ENCODE results near the gene KRT82.

KRT82 gene

DNA sequence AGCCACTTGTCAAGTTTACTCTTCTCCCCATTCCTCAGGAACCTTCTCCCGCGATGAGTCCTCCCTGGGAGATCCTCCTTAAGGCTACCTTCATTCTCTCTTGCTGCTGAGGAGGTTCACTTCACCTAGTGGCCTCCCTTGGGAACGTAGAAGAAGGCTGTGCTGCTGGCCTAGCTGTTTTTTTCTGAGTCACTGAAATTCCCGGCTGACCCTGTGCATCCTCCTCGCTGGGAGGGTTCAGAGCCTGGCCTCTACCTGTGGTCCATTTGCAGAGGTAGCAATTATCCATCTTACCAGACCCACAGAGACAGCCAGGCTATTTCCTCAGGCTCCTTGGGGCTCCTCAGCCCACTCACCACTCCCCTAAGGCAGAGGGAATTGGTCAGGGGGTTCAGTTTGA lies 4.6 kb downstream of the KRT82 start:
- Histone ChIP-seq H3K9me3 (ENCODE audit: control insufficient read depth, low read length) (no peaks in the 10 kb centered on the region), H3K4me1 (ENCODE audit: control insufficient read depth, insufficient read depth, low read length) (no peaks in the 10 kb centered on the region), H3K27me3 (ENCODE audit: control insufficient read depth, insufficient read depth, low read length, poor library complexity, severe bottlenecking) (no peaks in the 10 kb centered on the region), H3K36me3 (ENCODE audit: control insufficient read depth, insufficient read depth, low read length) (no peaks in the 10 kb centered on the region), H3K27ac (ENCODE audit: insufficient read depth, low read depth, low read length, poor library complexity, severe bottlenecking) (no peak overlapping the region), H3K4me3 (ENCODE audit: insufficient read depth, low read depth, low read length) (no peak overlapping the region)
- 90 to 92% methylated on average over 5 of the region's 5 CpGs for WGBS, 2 experiments

GRCh38 chr12:52400906-52401305 lies 5.2 kb downstream of the KRT82 start:
- H3K27ac ChIP-seq (ENCODE audit: insufficient read depth, low read depth, low read length, poor library complexity, severe bottlenecking) = no peak overlapping the region
- 92 to 94% methylated on average over 9 of the region's 9 CpGs for WGBS, 2 experiments
- no peaks in the 10 kb centered on the region for H3K4me1 ChIP-seq (ENCODE audit: control insufficient read depth, insufficient read depth, low read length)
- H3K27me3 ChIP-seq (ENCODE audit: control insufficient read depth, insufficient read depth, low read length, poor library complexity, severe bottlenecking) = no peaks in the 10 kb centered on the region
- no peak overlapping the region for H3K4me3 ChIP-seq (ENCODE audit: insufficient read depth, low read depth, low read length)
- no peaks in the 10 kb centered on the region for H3K9me3 ChIP-seq (ENCODE audit: control insufficient read depth, low read length)
- no peaks in the 10 kb centered on the region for H3K36me3 ChIP-seq (ENCODE audit: control insufficient read depth, insufficient read depth, low read length)

DNA sequence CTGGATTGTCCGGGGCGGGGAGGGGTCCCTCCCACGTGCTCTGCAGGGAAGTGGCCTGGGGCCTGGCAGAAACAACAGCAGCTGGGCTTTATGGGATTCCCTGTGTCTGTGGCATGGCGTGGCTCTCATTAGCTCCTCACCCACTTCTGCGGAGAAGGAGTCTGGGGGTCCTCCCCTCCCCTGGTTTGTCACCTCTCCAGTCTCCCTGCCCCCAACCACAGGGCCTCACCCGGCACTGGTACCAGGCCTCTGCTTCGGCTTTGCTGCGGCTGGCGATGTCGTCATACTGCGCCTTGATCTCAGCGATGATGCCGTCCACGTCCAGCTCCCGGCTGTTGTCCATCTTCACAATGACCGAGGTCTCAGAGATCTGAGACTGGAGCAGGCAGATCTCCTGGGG lies 6.4 kb downstream of the KRT82 start:
- 93 to 94% methylated on average over 16 of the region's 16 CpGs for WGBS, 2 experiments
- Histone ChIP-seq H3K4me1 (ENCODE audit: control insufficient read depth, insufficient read depth, low read length) (no peaks in the 10 kb centered on the region), H3K27me3 (ENCODE audit: control insufficient read depth, insufficient read depth, low read length, poor library complexity, severe bottlenecking) (no peaks in the 10 kb centered on the region)

DNA sequence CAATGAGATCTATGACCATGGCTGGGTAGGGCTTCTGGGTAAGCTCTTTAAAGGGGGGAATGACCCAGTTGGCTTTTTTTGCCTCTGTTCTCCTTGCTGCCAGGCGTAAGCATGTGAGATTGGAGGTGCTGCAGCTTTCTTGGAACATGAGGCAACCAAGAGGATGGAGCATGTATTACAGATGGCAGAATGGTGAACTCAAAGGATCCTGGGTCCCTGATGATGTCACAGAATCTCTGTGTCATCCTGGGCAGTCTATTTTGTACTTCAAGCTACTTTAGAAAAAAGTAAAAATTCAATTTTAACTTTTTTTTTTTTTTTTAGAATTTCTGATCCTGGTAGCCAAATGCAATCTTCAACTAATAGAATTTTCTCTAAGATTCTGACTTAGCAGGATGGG lies 8.0 kb downstream of the KRT82 start:
- Histone ChIP-seq H3K4me1 (ENCODE audit: control insufficient read depth, insufficient read depth, low read length) (no peaks in the 10 kb centered on the region), H3K27ac (ENCODE audit: insufficient read depth, low read depth, low read length, poor library complexity, severe bottlenecking) (no peak overlapping the region), H3K27me3 (ENCODE audit: control insufficient read depth, insufficient read depth, low read length, poor library complexity, severe bottlenecking) (no peaks in the 10 kb centered on the region), H3K9me3 (ENCODE audit: control insufficient read depth, low read length) (no peaks in the 10 kb centered on the region), H3K36me3 (ENCODE audit: control insufficient read depth, insufficient read depth, low read length) (no peaks in the 10 kb centered on the region), H3K4me3 (ENCODE audit: insufficient read depth, low read depth, low read length) (no peak overlapping the region)
- WGBS, 2 experiments = 94 to 97% methylated on average over 1 of the region's 1 CpG

More for the DNA sequence above, 6.4 kb downstream of the KRT82 start:
- Histone ChIP-seq H3K4me3 (ENCODE audit: insufficient read depth, low read depth, low read length) (no peak overlapping the region), H3K27ac (ENCODE audit: insufficient read depth, low read depth, low read length, poor library complexity, severe bottlenecking) (no peak overlapping the region), H3K9me3 (ENCODE audit: control insufficient read depth, low read length) (no peaks in the 10 kb centered on the region), H3K36me3 (ENCODE audit: control insufficient read depth, insufficient read depth, low read length) (no peaks in the 10 kb centered on the region)

- WGBS, 2 experiments = 91 to 92% methylated on average over 8 of the region's 8 CpGs
- no peak overlapping the region for H3K27ac ChIP-seq (ENCODE audit: insufficient read depth, low read depth, low read length, poor library complexity, severe bottlenecking)
- H3K4me3 ChIP-seq (ENCODE audit: insufficient read depth, low read depth, low read length) = no peak overlapping the region
- H3K27me3 ChIP-seq (ENCODE audit: control insufficient read depth, insufficient read depth, low read length, poor library complexity, severe bottlenecking) = no peaks in the 10 kb centered on the region
- H3K9me3 ChIP-seq (ENCODE audit: control insufficient read depth, low read length) = no peaks in the 10 kb centered on the region
- no peaks in the 10 kb centered on the region for H3K4me1 ChIP-seq (ENCODE audit: control insufficient read depth, insufficient read depth, low read length)
- H3K36me3 ChIP-seq (ENCODE audit: control insufficient read depth, insufficient read depth, low read length) = no peaks in the 10 kb centered on the region
Measured at GRCh38 chr12:52396656-52397055, 9.5 kb downstream of the KRT82 start.

GRCh38 chr12:52395761-52396434 lies 10.2 kb downstream of the KRT82 start:
- no peaks in the 10 kb centered on the region for H3K36me3 ChIP-seq (ENCODE audit: control insufficient read depth, insufficient read depth, low read length)
- H3K27me3 ChIP-seq (ENCODE audit: control insufficient read depth, insufficient read depth, low read length, poor library complexity, severe bottlenecking) = no peaks in the 10 kb centered on the region
- H3K4me1 ChIP-seq (ENCODE audit: control insufficient read depth, insufficient read depth, low read length) = no peaks in the 10 kb centered on the region
- H3K4me3 ChIP-seq (ENCODE audit: insufficient read depth, low read depth, low read length) = no peak overlapping the region
- H3K27ac ChIP-seq (ENCODE audit: insufficient read depth, low read depth, low read length, poor library complexity, severe bottlenecking) = no peak overlapping the region
- WGBS, 2 experiments = 73 to 74% methylated on average over 20 of the region's 20 CpGs
- H3K9me3 ChIP-seq (ENCODE audit: control insufficient read depth, low read length) = no peaks in the 10 kb centered on the region

GRCh38 chr12:52394836-52395405 lies 11.2 kb downstream of the KRT82 start:
- Histone ChIP-seq H3K27ac (ENCODE audit: insufficient read depth, low read depth, low read length, poor library complexity, severe bottlenecking) (no peak overlapping the region), H3K9me3 (ENCODE audit: control insufficient read depth, low read length) (no peaks in the 10 kb centered on the region), H3K4me1 (ENCODE audit: control insufficient read depth, insufficient read depth, low read length) (peaks cover 2% of the 10 kb centered on the region), H3K4me3 (ENCODE audit: insufficient read depth, low read depth, low read length) (no peak overlapping the region), H3K36me3 (ENCODE audit: control insufficient read depth, insufficient read depth, low read length) (no peaks in the 10 kb centered on the region), H3K27me3 (ENCODE audit: control insufficient read depth, insufficient read depth, low read length, poor library complexity, severe bottlenecking) (no peaks in the 10 kb centered on the region)
- WGBS, 2 experiments = 83 to 84% methylated on average over 13 of the region's 13 CpGs

DNA sequence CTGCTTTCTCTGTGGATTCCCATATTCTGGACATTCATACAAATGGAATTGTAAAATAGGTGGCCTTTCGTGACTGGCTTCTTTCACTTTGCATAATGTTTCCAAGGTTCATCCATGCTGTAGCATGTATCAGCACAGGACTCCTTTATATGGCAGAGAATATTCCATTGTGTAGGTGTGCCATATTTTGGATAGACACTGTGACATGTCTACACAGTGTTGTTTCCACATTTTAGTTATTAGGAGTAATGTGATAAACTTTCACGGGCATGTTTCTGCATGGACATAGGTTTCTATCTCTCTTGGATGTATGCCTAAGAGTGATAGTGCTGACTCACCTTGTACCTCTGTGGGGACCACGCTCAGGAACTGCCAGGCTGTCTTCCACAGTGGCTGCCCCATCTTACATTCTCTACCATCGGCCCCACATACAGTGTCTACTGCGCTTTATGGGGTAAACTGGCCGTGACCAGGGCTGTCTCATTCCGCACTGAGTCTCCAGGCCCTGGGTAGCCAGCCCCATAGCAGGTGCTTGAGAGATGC lies 13.6 kb downstream of the KRT82 start:
- Histone ChIP-seq H3K27me3 (ENCODE audit: control insufficient read depth, insufficient read depth, low read length, poor library complexity, severe bottlenecking) (no peaks in the 10 kb centered on the region), H3K27ac (ENCODE audit: insufficient read depth, low read depth, low read length, poor library complexity, severe bottlenecking) (no peak overlapping the region), H3K36me3 (ENCODE audit: control insufficient read depth, insufficient read depth, low read length) (no peaks in the 10 kb centered on the region), H3K4me1 (ENCODE audit: control insufficient read depth, insufficient read depth, low read length) (peaks cover 7% of the 10 kb centered on the region), H3K9me3 (ENCODE audit: control insufficient read depth, low read length) (no peaks in the 10 kb centered on the region), H3K4me3 (ENCODE audit: insufficient read depth, low read depth, low read length) (no peak overlapping the region)
- WGBS, 2 experiments = 92 to 96% methylated on average over 7 of the region's 7 CpGs

- 89 to 92% methylated on average over 4 of the region's 4 CpGs for WGBS, 2 experiments
- Histone ChIP-seq H3K27ac (ENCODE audit: insufficient read depth, low read depth, low read length, poor library complexity, severe bottlenecking) (no peak overlapping the region), H3K36me3 (ENCODE audit: control insufficient read depth, insufficient read depth, low read length) (no peaks in the 10 kb centered on the region), H3K4me1 (ENCODE audit: control insufficient read depth, insufficient read depth, low read length) (peaks cover 7% of the 10 kb centered on the region), H3K4me3 (ENCODE audit: insufficient read depth, low read depth, low read length) (no peak overlapping the region), H3K27me3 (ENCODE audit: control insufficient read depth, insufficient read depth, low read length, poor library complexity, severe bottlenecking) (no peaks in the 10 kb centered on the region), H3K9me3 (ENCODE audit: control insufficient read depth, low read length) (no peaks in the 10 kb centered on the region)
Measured at GRCh38 chr12:52391618-52392002, 14.5 kb downstream of the KRT82 start.

- no peaks in the 10 kb centered on the region for H3K9me3 ChIP-seq (ENCODE audit: control insufficient read depth, low read length)
- 69 to 73% methylated on average over 11 of the region's 11 CpGs for WGBS, 2 experiments
- peaks cover 7% of the 10 kb centered on the region for H3K4me1 ChIP-seq (ENCODE audit: control insufficient read depth, insufficient read depth, low read length)
- no peaks in the 10 kb centered on the region for H3K36me3 ChIP-seq (ENCODE audit: control insufficient read depth, insufficient read depth, low read length)
- no peaks in the 10 kb centered on the region for H3K27me3 ChIP-seq (ENCODE audit: control insufficient read depth, insufficient read depth, low read length, poor library complexity, severe bottlenecking)
- no peak overlapping the region for H3K4me3 ChIP-seq (ENCODE audit: insufficient read depth, low read depth, low read length)
- no peak overlapping the region for H3K27ac ChIP-seq (ENCODE audit: insufficient read depth, low read depth, low read length, poor library complexity, severe bottlenecking)
Measured at GRCh38 chr12:52390739-52391617, 15.2 kb downstream of the KRT82 start.

Measured in ectodermal cell (in vitro differentiated cells).